Activated CD4-positive, alpha-beta T cell treated with anti-CD3 and anti-CD28 coated beads for 36 hours (primary cell): Measurements from ENCODE around the gene FOXL3. TPM values are rescaled to one million over a fixed set of nuclear protein-coding genes. Genes with fewer than 3 reads are reported as not detected.
A peak's percentile ranks its signal among the peaks of the same experiment; 100 is the strongest.

Experiments used
- ATAC-seq: fragments of 200-7000 bp; cut with Tn5 transposase; one replicate; pipeline ENCODE4 v1.10.0; 2021; ENCODE audit warnings: mild to moderate bottlenecking, moderate library complexity
- CTCF ChIA-PET: fragments of 350-600 bp; sonication (Branson Sonifier 250); formaldehyde crosslinking; loops from one replicate; lab custom pipeline; 2021; ENCODE audit warnings: antibody characterized with exemption; lab: Charles Lee
- POLR2A ChIA-PET: fragments of 350-600 bp; sonication (Branson Sonifier 250); formaldehyde crosslinking; loops from one replicate; lab custom pipeline; 2021; ENCODE audit warnings: antibody characterized with exemption, inconsistent platforms; lab: Charles Lee
- DNase-seq: peaks from one replicate; pipeline ENCODE4 v3.0.0-alpha.2; 2020
- H3K27ac Mint-ChIP-seq: one replicate; pipeline ENCODE4 v1.8.0; 2021; ENCODE audit warnings: mixed read lengths
- H3K27me3 Mint-ChIP-seq: one replicate; pipeline ENCODE4 v1.8.0; 2021; ENCODE audit warnings: mixed read lengths
- H3K36me3 Mint-ChIP-seq: one replicate; pipeline ENCODE4 v1.8.0; 2021; ENCODE audit warnings: low read depth, mixed read lengths
- H3K4me1 Mint-ChIP-seq: one replicate; pipeline ENCODE4 v1.8.0; 2021; ENCODE audit warnings: mixed read lengths
- H3K4me3 Mint-ChIP-seq: one replicate; pipeline ENCODE4 v1.8.0; 2021; ENCODE audit warnings: mild to moderate bottlenecking, moderate library complexity, mixed read lengths
- H3K9me3 Mint-ChIP-seq: one replicate; pipeline ENCODE4 v1.8.0; 2021; ENCODE audit warnings: low read depth, mixed read lengths
- intact Hi-C, 2 experiments: fragments of 100-400 bp; cut with DNase I in 1 of 2; cut with micrococcal nuclease in 1 of 2; formaldehyde crosslinking; loops; one replicate each; pipeline versions ENCODE4 v1.14.2 to v1.15.1; 2022 to 2024; cut with DNase I, micrococcal nuclease
- total RNA-seq, 2 experiments: library from RNA; stranded (reverse); gene quantifications; one replicate each; pipeline ENCODE4 v1.2.3, GENCODE V29; 2021

The FOXL3 gene
- total RNA-seq, 2 experiments from 2014 or later, result not detected

DNA sequence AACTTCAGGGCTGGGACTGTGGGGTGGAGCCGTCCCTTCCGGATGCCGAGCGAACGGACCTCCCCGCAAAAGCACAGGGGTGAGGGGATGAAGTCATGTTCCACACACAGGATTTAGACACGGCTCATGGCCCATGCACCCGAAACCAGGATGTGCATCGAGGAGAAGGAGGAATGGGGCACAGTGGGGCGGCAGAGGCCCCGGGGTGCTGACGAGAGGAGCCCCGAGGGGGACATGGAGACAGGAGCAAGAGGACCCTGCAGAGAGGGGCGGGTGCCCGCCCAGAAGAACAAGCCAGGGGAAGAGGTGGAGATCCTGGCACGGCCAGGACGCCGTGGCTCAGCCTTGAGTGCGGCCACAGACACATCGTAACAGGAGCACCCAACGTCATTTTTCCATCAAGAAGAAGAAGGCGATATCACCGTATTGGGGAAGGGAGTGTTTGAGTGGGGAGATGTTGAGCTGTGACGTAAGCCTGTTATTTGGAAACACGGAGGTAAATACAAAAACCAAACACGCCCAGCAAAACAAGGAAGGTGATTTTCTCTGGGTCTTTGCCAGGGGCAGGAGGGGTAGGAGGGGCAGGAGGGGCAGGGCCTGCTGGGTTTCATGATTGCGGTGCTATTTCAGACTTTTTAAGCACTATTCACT, 25.3 kb upstream of the FOXL3 start:
- CTCF ChIA-PET, result interaction anchor here (0.5 to 1.1 kb wide), 7 partner anchors 12 to 1146 kb away, joined by 3 read pairs; no protein-coding TSS in a partner anchor

GRCh38 chr7:265192-265997, 24.6 kb upstream of the FOXL3 start:
- no peak for ATAC-seq
- CTCF ChIA-PET, result interaction anchor here (0.5 to 1.1 kb wide), 6 partner anchors 22 to 1145 kb away, joined by 3 to 4 read pairs (median 3); no protein-coding TSS in a partner anchor
- intact Hi-C loops, result loop anchor here in 1 of 2 experiments (2.0 kb wide), 1 partner anchor 117 kb away; no protein-coding TSS in a partner anchor

More for the DNA sequence above, 25.3 kb upstream of the FOXL3 start:
- H3K9me3 Mint-ChIP-seq, result peaks cover 6% of the 10 kb centered on the region
- no peak for ATAC-seq
- no peak for DNase-seq
- no peak overlapping the region for H3K4me3 Mint-ChIP-seq
- intact Hi-C loops, result loop anchor here in 1 of 2 experiments (2.0 kb wide), 1 partner anchor 116 kb away; no protein-coding TSS in a partner anchor
- POLR2A ChIA-PET, result no interaction called here
- H3K27me3 Mint-ChIP-seq, result no peaks in the 10 kb centered on the region
- H3K36me3 Mint-ChIP-seq, result no peaks in the 10 kb centered on the region
- no peak overlapping the region for H3K27ac Mint-ChIP-seq
- no peaks in the 10 kb centered on the region for H3K4me1 Mint-ChIP-seq

DNA sequence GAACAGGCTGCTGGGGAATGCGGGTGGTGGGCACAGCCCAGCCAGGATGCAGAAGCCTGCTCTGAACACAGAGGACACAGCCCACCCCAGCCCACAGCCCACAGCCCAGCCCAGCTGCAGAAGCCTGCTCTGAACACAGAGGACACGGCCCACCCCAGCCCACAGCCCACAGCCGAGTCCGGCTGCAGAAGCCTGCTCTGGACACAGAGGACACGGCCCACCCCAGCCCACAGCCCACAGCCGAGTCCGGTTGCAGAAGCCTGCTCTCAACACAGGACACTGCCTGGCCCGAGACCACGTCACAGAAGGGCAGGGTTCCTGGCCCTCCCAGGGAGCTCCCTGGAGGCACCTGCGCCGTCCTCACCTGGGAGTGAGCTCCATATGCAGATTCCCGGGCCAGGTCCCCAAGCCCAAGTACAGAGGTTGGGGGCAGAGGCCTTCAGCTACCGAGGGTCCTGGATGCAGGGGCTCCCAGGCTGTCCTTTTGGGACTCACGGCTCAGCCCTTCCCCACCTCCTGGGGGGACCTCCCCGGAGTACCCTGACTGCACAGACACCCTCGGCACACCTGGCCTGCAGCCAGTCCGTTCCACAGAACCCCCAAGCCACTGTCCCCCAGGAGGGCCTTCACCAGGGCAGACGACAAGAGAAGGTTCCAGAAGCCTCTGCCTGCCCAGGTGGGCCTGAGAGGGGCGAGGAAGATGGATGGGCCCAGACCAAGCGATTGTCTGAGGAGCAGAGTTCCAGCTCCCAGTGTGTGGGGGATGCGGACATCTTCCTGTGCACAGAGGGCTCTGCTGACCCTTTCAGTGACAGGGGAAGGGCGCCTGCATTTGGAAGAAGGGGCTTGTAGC, 23.7 kb upstream of the FOXL3 start:
- ChIA-PET POLR2A (no interaction called here), CTCF (interaction anchor here (0.6 to 1.1 kb wide), 4 partner anchors 65 to 260 kb away, joined by 3 to 4 read pairs (median 4); no protein-coding TSS in a partner anchor)
- Mint-ChIP-seq H3K27ac (no peak overlapping the region), H3K4me1 (no peaks in the 10 kb centered on the region), H3K27me3 (no peaks in the 10 kb centered on the region), H3K36me3 (no peaks in the 10 kb centered on the region), H3K4me3 (no peak overlapping the region), H3K9me3 (peaks cover 6% of the 10 kb centered on the region)
- DNase-seq (no peak), ATAC-seq (no peak)
- intact Hi-C loops, result loop anchor here in 1 of 2 experiments (2.0 kb wide), 1 partner anchor 117 kb away; no protein-coding TSS in a partner anchor

More at GRCh38 chr7:265192-265997, 24.6 kb upstream of the FOXL3 start:
- H3K4me1 Mint-ChIP-seq, result no peaks in the 10 kb centered on the region
- H3K27ac Mint-ChIP-seq, result no peak overlapping the region
- peaks cover 6% of the 10 kb centered on the region for H3K9me3 Mint-ChIP-seq
- POLR2A ChIA-PET, result no interaction called here
- no peaks in the 10 kb centered on the region for H3K27me3 Mint-ChIP-seq
- H3K4me3 Mint-ChIP-seq, result no peak overlapping the region
- no peaks in the 10 kb centered on the region for H3K36me3 Mint-ChIP-seq
- DNase-seq, result no peak

DNA sequence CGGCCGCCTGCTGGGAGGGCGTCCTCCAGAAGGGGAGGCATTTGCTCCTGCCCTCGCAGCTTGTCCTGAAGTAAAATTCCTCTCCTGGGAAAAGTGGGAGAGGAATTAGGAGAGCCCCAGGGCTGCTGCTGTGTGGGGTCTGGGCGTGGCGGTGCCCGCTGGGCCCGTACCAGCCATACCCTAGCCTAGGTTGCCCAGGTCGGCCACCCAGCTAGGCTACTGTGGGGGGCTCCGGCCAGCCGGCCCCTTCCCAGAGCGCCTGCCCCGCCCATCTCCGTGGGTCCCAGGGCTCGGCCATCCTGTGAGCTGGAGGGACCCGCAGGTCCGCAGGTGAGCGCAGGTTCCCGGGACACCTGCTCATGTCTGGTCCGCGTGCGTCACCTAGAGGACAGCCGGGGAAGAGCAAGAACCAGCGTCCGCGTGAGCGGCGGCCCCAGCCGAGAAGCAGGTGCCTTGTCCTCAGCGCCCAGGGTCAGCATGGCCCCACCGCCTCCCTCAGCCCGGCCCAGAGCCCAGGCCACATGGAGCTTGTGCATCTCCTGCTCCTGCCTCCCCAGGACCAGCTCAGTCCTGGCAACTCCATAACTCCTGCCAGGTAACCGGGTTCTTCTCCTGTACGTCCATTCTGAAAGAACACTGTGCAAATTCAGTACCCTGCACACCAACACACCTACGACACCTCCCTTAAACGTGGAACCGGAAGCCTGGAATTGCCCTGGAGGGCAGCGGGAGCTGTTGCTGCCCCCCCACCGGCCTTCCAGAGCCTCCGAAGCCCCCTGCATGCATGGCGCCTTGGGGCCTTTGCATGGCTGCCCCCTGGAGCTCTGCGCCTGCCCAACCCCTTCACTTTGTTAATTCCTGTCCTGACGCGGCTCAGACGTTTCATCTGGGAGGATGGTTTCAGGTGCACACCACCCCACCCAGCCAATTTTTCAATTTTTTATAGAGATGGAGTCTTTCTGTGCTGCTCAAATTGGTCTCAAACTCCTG, 22.8 kb upstream of the FOXL3 start:
- ChIA-PET CTCF (interaction anchor here (0.6 kb wide), 1 partner anchor 572 kb away, joined by 3 read pairs; no protein-coding TSS in a partner anchor), POLR2A (interaction anchor here (0.6 kb wide), 1 partner anchor 707 kb away, joined by 3 read pairs; no protein-coding TSS in a partner anchor)
- ATAC-seq, result no peak
- intact Hi-C loops, result no loop called here
- H3K4me1 Mint-ChIP-seq, result no peaks in the 10 kb centered on the region
- no peaks in the 10 kb centered on the region for H3K36me3 Mint-ChIP-seq
- peak; percentile 32 for DNase-seq
- no peak overlapping the region for H3K27ac Mint-ChIP-seq
- peaks cover 5% of the 10 kb centered on the region for H3K9me3 Mint-ChIP-seq
- no peaks in the 10 kb centered on the region for H3K27me3 Mint-ChIP-seq
- no peak overlapping the region for H3K4me3 Mint-ChIP-seq

DNA sequence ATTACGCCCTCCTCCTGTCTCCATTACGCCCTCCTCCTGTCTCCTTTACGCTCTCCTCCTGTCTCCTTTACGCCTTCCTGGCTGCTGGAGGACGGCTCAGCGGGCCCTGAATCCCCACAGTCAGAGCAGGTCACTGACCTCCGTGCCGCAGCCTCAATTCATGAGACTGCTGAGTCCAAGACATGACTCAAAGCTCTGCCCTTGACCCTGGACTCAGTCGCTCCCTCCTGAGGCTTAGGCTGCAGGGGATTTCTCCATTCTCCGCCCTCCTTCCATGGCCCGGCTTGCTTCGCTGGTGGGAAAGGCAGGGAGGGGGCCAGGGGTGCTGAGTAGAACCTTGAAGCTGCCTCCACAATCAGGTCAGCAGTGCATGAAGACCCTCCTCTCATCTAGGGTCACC, 21.0 kb upstream of the FOXL3 start:
- no peak for ATAC-seq
- POLR2A ChIA-PET, result no interaction called here
- no peaks in the 10 kb centered on the region for H3K27me3 Mint-ChIP-seq
- CTCF ChIA-PET, result no interaction called here
- no peaks in the 10 kb centered on the region for H3K36me3 Mint-ChIP-seq
- DNase-seq, result no peak
- intact Hi-C loops, result no loop called here
- no peaks in the 10 kb centered on the region for H3K4me1 Mint-ChIP-seq
- H3K4me3 Mint-ChIP-seq, result no peak overlapping the region
- peaks cover 5% of the 10 kb centered on the region for H3K9me3 Mint-ChIP-seq
- no peak overlapping the region for H3K27ac Mint-ChIP-seq

DNA sequence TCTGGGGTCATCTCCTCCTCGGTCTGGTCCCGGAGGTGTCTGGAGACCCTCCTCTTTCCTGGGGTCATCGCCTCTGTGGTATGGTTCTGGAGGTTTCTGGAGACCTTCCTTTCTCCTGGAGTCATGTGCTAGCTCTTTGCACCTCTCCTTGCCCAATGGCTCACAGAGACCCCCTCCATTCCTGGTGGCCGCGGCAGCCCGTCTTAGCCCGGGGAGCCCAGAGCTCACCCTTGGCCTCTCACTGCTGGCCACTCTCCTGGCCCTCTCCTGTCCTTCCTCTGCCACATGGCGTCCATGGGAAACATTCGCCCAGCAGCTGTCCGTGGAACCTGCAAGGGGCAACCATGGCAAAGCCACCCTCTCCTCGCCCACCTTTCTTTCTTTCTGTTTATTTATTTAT, 20.2 kb upstream of the FOXL3 start:
- Mint-ChIP-seq H3K27ac (no peak overlapping the region), H3K9me3 (peaks cover 11% of the 10 kb centered on the region), H3K4me3 (no peak overlapping the region), H3K36me3 (no peaks in the 10 kb centered on the region), H3K27me3 (no peaks in the 10 kb centered on the region), H3K4me1 (no peaks in the 10 kb centered on the region)
- POLR2A ChIA-PET, result no interaction called here
- ATAC-seq (no peak), DNase-seq (no peak)
- intact Hi-C loops, result no loop called here
- CTCF ChIA-PET, result interaction anchor here (0.7 kb wide), 1 partner anchor 1442 kb away, joined by 3 read pairs; no protein-coding TSS in a partner anchor

DNA sequence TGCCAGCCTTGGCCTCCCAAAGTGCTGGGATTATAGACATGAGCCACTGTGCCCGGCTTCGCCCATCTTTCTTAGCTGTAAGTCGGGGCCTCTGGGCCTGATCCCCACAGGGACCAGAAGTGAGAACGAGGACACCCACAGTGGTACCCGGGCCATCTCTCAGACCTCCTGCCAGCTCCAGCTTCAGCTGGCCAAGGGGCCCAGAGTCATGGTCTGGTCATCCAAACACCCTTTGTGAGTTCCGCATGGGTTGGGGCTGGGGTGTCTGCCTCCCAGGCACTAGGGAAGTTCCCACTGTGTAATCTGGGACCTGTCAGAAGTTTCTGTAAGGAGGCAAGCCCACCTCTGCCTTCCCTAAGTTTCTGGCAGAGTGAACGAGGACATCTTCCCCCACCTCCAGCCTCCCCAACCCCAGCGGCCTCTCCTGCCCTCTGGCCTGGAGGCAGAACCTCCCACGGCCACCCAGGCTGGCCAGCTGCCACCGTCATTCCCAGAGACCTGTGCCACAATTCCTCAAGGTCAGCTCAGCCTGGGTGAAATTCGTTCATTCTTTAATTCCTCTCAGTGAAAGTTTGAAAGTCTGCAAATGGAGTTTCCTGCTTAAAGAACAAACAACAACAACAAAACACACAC, 19.5 kb upstream of the FOXL3 start:
- ATAC-seq (no peak), DNase-seq (no peak)
- no peaks in the 10 kb centered on the region for H3K4me1 Mint-ChIP-seq
- H3K27ac Mint-ChIP-seq, result no peak overlapping the region
- POLR2A ChIA-PET, result no interaction called here
- CTCF ChIA-PET, result interaction anchor here (0.7 kb wide), 1 partner anchor 1442 kb away, joined by 3 read pairs; no protein-coding TSS in a partner anchor
- H3K36me3 Mint-ChIP-seq, result no peaks in the 10 kb centered on the region
- intact Hi-C loops, result no loop called here
- no peaks in the 10 kb centered on the region for H3K27me3 Mint-ChIP-seq
- H3K9me3 Mint-ChIP-seq, result peaks cover 13% of the 10 kb centered on the region
- no peak overlapping the region for H3K4me3 Mint-ChIP-seq

- POLR2A ChIA-PET, result no interaction called here
- H3K9me3 Mint-ChIP-seq, result peaks cover 13% of the 10 kb centered on the region
- H3K4me3 Mint-ChIP-seq, result no peak overlapping the region
- no peaks in the 10 kb centered on the region for H3K36me3 Mint-ChIP-seq
- DNase-seq (no peak), ATAC-seq (no peak)
- H3K4me1 Mint-ChIP-seq, result no peaks in the 10 kb centered on the region
- no peak overlapping the region for H3K27ac Mint-ChIP-seq
- intact Hi-C loops, result no loop called here
- CTCF ChIA-PET, result no interaction called here
- no peaks in the 10 kb centered on the region for H3K27me3 Mint-ChIP-seq
Observed at GRCh38 chr7:271266-272107, 18.5 kb upstream of the FOXL3 start.

GRCh38 chr7:272108-272615, 17.8 kb upstream of the FOXL3 start:
- Mint-ChIP-seq H3K9me3 (peaks cover 13% of the 10 kb centered on the region), H3K4me1 (no peaks in the 10 kb centered on the region), H3K36me3 (no peaks in the 10 kb centered on the region), H3K27ac (no peak overlapping the region), H3K4me3 (no peak overlapping the region), H3K27me3 (peaks cover under 1% of the 10 kb centered on the region)
- ChIA-PET POLR2A (no interaction called here), CTCF (no interaction called here)
- ATAC-seq, result no peak
- DNase-seq, result no peak
- intact Hi-C loops, result no loop called here
